GM06990 (cell line): ENCODE measurements around the gene ISL1.

Experiments
- DNase-seq: peaks from one replicate; pipeline ENCODE4 v3.0.0-alpha.2; 2011; ENCODE audit not compliant: insufficient read length; ENCODE audit errors: extremely low read depth
- H3K27me3 ChIP-seq: replicated peaks from 2 replicates; pipeline ENCODE4 v1.6.0; 2011; ENCODE audit warnings: low read length; ENCODE audit not compliant: control insufficient read depth, insufficient read depth
- H3K36me3 ChIP-seq: 2 replicates; pipeline ENCODE4 v1.5.1; 2011; ENCODE audit warnings: low read length; ENCODE audit not compliant: control insufficient read depth, insufficient read depth
- H3K4me3 ChIP-seq: replicated peaks from 2 replicates; pipeline ENCODE4 v1.5.1; 2011; ENCODE audit warnings: low read depth, mild to moderate bottlenecking, control low read depth, low read length
- CTCF ChIP-seq: IDR thresholded peaks from 2 replicates; pipeline ENCODE4 v1.5.1; 2011; ENCODE audit warnings: low read length, control low read depth, mild to moderate bottlenecking, inconsistent platforms; ENCODE audit not compliant: insufficient read depth, poor library complexity, severe bottlenecking

ISL1 gene

GRCh38 chr5:51371052-51371451 is 12.2 kb upstream of the ISL1 start:
- Histone ChIP-seq H3K4me3 (no peak overlapping the region), H3K36me3 (no peaks in the 10 kb centered on the region), H3K27me3 (no peaks in the 10 kb centered on the region)
- DNase-seq = no peak
- no peak for TF ChIP-seq CTCF

DNA sequence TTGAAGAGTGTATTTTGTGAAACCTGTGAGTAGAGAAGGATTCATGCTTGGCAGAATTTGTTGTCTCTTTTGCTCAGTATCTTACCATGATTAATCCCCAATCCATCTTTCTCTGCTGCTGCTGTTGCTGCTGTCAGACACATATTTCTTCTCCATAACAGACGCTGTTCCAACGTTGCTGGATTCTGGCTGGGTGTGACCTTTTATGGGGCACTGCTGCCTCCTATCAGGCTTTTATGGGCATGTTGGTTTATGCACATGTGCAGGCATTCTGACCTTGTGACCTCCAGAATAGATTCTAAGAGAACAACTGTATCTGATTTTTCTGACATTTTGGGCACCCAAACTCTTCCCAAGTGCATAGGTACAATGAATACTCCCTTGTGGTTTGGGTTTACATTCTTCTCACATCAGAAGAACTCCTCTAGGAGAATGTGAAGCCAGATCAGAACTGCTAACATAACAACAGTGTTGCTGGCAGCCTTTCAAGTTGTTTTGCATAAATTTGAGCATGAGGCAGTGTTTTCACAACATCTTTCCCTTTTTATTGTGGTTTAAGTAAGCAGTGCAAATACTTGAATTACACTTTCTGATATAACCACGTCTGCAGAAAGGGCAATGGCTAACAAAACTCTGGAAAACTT is 9.2 kb upstream of the ISL1 start:
- DNase-seq = no peak
- no peaks in the 10 kb centered on the region for H3K36me3 ChIP-seq
- TF ChIP-seq CTCF = no peak
- no peak overlapping the region for H3K4me3 ChIP-seq
- peaks cover 2% of the 10 kb centered on the region for H3K27me3 ChIP-seq

DNA sequence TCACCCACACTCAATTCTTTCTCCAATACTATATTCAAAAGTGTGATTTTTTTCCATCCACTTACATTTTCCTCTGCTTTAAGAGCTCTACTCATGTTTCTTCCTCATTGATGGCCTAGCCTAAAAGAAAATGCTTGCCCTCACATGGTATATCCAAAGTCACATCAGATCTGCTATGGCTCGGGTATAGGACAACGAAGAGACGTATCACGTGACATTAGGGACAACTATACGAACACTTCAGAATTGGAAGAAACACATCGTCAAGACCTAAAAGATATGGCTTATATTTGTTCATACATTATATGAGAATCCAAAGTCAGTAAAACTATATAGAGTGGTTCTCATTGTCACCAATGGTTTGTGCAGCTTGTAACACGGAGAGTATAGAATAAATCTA is 8.2 kb upstream of the ISL1 start:
- no peak for TF ChIP-seq CTCF
- Histone ChIP-seq H3K36me3 (no peaks in the 10 kb centered on the region), H3K4me3 (no peak overlapping the region), H3K27me3 (peaks cover 4% of the 10 kb centered on the region)
- DNase-seq = no peak

- Histone ChIP-seq H3K27me3 (peaks cover 4% of the 10 kb centered on the region), H3K4me3 (no peak overlapping the region), H3K36me3 (no peaks in the 10 kb centered on the region)
- TF ChIP-seq CTCF = no peak
- DNase-seq = no peak
Observed at GRCh38 chr5:51376509-51376908, 6.7 kb upstream of the ISL1 start.

DNA sequence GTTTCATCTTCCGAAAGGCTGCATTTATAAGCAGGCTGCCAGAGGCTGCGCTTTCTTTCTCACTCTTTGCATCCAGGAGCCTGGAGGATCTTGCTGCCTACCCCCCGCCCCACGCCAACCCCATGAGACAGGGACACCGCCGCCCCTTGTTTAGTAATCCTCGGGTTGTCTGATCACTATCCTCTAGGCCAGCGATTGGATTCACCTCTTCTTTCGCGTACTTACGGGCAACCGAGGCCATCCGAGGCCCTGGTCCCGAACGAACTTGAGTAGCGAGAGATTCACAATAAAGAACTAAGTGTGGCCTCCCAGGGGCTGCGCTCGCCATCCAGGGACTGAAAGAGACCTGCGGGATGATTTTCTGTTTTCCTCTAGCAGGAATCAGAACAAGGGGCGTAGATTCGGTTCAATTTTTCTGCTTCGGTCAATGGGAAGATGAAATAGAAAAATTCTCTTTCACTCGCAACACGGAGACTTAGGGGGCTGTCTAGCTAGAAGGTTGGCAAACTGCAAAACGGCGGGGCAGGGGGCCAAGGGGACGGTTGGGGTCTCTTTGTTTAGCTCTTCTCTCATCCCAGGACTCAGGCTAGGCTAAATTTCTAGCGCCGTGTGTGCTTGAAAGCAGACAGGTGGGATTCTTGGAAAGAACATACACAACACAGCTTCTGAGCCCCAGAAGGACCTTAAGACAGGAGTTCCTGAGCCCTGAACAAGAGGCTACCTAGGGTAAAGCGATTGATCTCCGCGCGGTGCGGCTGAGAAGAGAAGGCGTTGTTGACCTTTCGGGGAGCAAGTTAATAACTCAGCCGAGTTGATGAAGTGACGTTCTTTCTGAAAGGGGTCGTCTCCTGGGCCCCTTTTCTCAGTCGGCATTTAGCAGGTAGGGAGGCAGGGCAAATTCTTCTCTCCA is 5.8 kb upstream of the ISL1 start:
- TF ChIP-seq CTCF = no peak
- Histone ChIP-seq H3K27me3 (peaks cover 4% of the 10 kb centered on the region), H3K4me3 (no peak overlapping the region), H3K36me3 (no peaks in the 10 kb centered on the region)
- no peak for DNase-seq

- no peak for DNase-seq
- Histone ChIP-seq H3K27me3 (peaks cover 4% of the 10 kb centered on the region), H3K4me3 (no peak overlapping the region), H3K36me3 (no peaks in the 10 kb centered on the region)
- no peak for TF ChIP-seq CTCF
Observed at GRCh38 chr5:51378061-51378409, 5.2 kb upstream of the ISL1 start.
